HG03280 (cell line): Measurements from ENCODE around the gene UBAP1L.
"Not testable (repeated sequence)": the region's sequence is repeated elsewhere in the genome, so short reads cannot be mapped to it uniquely, and the experiment has no call there.

Experiments used
- ATAC-seq: cut with Tn5 transposase; IDR thresholded peaks from one replicate; pipeline ENCODE4 v1.9.1; 2021; ENCODE audit warnings: mild to moderate bottlenecking, moderate library complexity; ENCODE audit not compliant: unreplicated experiment

The UBAP1L gene

DNA sequence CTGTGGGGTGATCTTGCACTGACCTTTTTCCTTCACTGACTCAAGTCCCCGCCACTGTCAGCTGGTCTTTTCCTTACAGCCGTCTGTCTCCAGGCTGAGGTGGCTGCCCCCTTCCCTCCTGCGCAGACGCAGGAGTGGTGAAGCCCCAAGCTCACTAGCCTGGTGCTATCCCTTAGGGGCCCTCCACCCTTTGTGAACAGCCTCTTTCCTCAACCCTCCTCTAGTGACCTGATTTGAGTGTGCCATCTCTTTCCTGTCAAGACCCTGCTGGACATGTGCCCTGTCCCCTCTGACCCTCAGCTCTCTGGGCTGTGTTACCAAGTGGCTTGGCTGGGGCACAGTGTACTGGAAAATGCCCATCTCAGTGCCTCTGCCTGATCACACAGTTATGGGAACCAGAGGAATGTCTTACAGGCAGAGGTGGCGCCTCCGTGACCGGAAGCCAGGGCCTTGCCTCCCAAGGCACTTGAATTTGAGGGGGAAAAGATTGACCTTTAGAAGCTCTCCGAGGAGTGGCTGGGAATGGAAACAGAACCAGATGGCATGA lies 29.7 kb downstream of the UBAP1L start:
- ATAC-seq, result no peak

DNA sequence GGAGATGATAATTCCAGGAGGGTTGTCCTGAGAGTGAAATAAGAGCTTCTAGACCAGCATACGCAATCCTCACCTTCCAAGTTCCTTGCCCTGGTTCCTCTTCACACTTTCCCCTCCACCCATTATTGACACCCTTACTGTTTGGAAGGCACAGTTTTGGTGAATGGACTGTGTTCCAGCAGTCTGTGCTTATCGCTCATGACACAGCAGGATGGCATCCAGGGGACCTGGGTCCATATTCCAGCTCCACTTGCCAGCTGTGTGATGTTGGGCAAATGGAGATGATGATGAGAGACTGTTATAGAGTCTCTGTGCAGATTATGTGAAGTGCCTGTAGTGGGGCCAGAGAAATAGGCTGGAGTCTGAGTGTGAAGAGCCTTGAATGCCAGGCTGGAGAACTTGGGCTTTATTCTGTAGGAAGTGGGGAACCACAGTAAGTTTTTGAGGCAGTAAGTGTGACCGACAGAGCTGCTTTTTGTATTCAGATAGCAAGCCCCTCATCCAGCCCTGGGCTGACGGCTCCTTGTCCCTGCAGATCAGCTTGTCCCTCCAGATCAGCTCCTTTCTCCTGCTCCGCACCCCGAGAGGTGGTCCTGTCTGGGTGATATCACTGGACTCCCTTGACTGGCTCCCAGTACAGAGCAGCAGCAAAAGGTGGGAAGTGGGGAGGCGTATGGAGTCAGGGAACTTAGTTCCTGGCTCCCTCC lies 30.3 kb downstream of the UBAP1L start:
- ATAC-seq, result no peak

DNA sequence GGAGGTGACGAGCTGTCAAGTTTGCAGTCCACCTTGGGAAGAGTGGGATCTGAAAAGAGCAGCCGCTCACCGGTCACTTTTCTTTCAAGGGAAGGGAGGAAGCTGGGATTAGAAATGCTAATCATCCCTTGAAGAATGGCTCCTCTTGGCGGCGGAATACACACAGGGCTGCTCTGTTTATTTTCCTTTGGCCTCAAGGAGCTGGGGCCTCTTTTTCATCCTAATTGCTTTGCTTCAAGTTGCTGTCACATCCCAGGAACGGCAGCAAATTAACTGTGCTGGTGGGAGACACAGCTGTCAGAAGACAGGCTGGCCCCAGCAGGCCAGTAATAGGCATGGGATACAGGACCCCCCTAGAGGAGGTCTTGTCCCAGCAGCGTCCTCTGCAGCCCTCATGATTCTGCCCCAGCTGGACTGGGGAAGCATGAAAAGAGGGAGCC lies 31.7 kb downstream of the UBAP1L start:
- no peak for ATAC-seq

DNA sequence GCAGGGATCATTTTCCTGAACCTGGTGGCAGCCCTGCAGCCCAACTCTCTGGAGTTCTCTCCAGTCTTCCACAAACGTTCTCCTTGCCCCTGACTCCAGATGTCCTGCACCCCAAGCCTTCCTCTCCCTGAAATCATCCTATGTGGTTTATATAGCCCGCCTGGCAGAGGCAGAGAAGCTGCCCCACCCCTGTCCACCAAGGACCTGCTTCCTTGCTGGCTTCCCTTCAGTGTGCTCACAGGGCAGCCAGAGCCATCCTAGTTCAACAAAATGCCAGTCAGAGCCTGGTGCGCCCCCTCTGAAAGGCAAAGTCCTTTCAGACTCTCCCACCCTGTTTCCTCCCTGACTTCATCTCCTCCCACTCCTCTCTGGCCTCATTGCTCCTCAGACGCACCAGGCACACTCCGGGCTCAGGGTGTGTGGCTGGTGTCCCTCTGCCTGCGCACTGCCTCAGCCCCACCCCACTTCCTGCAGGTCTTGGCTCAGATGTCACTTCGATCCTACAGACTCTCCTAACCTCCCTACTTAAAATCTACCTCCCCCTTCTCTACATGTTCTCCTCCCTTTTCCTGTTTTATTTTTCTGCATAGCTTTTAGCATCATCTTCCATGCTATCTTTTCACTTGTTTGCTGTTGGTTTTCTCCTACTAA lies 32.6 kb downstream of the UBAP1L start:
- no peak for ATAC-seq

DNA sequence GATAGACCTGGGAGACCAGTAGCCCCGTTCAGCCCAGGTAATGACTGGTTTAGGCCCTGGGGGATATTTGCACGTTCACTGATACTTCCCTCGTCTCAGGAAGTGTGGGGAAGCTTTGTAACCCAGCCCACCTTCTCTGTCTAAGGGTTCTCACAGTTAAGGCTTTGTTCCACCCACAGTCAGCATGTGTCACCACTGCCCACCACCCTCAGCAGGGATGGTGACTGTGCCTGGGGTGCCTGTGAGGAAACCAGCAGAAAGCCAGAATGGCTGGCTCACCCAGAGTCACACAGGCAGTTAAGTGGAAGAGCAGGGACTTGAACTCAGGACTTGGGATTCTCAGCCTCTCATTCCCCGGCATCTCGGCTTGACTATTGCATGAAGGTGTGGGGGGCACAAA lies 33.2 kb downstream of the UBAP1L start:
- no peak for ATAC-seq

DNA sequence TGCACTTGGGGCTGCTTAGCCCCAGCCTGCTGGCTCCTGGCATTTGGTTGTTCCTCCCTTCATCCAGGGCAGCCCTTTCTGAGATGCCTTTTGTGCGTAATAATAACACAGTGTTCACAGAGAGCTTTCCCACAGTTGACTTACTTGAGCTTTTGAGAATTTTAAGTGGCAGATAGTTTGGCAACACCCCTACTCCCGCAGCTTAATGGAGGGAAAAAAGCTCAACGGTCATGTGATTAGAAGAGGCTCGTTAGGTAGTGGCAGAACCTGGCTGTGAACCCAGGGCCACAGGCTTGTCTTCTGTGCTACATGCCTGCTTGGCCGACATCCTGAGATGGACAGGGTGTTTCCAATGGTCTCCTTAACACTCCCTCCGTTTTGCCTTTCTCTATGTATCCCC lies 33.7 kb downstream of the UBAP1L start:
- ATAC-seq, result no peak

DNA sequence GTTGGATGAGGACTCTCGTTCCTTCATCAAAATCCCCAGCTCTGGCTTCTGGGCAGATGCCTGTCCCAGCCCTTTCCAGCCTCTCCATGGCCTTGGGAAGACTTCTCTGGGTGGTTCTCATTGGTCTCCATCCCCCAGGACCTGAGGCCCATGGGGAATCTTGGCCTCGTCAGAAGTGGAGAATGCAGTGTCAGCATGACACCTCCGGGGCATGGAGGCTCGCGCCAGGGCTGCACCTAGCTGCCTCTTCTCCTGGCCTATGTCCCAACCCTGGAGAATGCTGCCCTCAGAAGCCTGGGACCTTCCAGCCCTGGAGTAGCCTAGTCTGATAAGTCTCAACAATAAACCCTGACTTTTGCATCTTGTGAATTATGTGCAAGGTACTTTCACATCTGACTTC lies 35.4 kb downstream of the UBAP1L start:
- no peak for ATAC-seq

DNA sequence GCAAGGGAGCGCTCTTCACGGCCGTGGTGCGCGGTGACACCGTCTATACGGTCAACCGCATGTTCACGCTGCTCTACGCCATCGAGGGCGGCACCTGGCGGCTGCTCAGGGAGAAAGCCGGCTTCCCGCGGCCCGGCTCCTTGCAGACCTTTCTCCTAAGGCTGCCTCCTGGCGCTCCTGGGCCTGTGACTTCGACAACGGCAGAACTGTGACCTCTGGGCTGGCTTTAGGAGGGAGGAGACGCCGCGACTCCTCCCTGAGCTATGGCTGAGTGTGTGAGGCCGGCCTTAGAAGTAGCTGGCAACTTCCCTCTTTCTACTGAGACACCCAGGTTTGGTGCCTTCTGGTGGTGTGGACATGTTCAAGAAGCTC lies 37.0 kb downstream of the UBAP1L start:
- ATAC-seq, result no peak

DNA sequence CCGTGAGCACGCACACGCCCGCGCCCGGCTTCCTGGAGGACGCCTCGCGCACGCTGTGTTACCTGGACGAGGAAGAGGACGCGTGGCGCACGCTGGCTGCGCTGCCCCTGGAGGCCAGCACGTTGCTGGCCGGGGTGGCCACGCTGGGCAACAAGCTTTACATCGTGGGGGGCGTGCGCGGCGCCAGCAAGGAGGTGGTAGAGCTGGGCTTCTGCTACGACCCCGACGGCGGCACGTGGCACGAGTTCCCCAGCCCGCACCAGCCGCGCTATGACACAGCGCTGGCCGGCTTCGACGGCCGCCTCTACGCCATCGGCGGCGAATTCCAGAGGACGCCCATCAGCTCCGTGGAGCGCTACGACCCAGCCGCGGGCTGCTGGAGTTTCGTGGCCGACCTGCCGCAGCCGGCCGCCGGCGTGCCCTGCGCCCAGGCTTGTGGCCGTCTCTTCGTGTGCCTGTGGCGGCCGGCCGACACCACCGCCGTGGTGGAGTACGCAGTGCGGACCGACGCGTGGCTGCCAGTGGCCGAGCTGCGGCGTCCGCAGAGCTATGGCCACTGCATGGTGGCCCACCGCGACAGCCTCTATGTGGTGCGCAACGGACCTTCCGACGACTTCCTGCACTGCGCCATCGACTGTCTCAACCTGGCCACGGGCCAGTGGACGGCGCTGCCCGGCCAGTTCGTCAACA lies 37.6 kb downstream of the UBAP1L start:
- no peak for ATAC-seq

DNA sequence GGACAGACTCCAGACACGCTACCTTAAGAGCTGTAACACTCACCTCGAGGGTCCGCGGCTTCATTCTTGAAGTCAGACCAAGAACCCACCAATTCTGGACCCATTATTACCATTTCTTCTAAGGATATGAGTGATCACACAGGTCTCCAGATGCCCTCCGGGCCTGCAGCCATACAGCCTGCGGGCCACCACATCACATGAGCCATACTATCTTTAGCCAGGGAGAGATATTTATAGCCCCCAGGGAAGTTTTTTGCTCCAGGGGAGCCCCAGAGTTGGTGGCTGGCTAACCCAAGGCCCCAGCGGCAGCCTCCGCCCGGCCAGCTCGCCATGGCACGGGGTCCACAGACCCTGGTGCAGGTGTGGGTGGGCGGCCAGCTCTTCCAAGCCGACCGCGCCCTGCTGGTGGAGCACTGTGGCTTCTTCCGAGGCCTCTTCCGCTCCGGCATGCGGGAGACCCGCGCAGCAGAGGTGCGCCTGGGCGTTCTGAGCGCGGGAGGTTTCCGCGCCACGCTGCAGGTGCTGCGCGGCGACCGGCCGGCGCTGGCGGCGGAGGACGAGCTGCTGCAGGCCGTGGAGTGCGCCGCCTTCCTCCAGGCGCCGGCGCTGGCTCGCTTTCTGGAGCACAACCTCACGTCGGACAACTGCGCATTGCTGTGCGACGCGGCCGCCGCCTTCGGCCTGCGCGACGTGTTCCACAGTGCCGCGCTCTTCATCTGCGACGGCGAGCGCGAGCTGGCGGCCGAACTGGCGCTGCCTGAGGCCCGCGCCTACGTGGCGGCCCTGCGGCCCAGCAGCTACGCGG lies 38.3 kb downstream of the UBAP1L start, which contains the start of gene KBTBD13:
TSS of gene KBTBD13 (plus strand) at position 261 of the 805 bp plus-strand sequence. CDS start at position 331, 70 bp downstream.
- no peak for ATAC-seq

DNA sequence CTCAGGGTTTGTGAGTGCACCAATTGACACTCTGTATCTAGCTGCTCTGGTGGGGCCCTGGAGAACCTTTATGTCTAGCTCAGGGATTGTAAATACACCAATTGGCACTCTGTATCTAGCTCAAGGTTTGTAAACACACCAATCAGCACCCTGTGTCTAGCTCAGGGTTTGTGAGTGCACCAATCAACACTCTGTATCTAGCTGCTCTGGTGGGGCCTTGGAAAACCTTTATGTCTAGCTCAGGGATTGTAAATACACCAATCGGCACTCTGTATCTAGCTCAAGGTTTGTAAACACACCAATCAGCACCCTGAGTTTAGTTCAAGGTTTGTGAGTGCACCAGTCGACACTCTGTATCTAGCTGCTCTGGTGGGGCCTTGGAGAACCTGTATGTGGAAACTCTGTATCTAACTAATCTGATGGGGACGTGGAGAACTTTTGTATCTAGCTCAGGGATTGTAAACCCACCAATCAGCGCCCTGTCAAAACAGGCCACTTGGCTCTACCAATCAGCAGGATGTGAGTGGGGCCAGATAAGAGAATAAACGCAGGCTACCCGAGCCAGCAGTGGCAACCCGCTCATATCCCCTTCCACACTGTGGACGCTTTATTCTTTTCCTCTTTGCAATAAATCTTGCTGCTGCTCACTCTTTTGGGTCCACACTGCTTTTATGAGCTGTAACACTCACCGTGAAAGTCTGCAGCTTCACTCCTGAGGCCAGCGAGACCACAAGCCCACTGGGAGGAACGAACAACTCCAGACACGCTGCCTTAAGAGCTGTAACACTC lies 39.2 kb downstream of the UBAP1L start:
- ATAC-seq, result not testable (repeated sequence)

DNA sequence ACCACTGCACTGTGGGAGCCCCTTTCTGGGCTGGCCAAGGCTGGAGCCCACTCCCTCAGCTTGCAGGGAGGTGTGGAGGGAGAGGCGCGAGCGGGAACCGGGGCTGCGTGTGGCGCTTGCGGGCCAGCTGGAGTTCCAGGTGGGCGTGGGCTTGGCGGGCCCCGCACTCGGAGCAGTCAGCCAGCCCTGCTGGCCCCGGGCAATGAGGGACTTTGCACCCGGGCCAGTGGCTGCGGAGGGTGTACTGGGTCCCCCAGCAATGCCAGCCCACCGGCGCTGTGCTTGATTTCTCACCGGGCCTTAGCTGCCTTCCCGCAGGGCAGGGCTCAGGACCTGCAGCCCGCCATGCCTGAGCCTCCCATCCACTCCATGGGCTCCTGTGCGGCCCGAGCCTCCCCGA lies 40.1 kb downstream of the UBAP1L start:
- ATAC-seq, result not testable (repeated sequence)

DNA sequence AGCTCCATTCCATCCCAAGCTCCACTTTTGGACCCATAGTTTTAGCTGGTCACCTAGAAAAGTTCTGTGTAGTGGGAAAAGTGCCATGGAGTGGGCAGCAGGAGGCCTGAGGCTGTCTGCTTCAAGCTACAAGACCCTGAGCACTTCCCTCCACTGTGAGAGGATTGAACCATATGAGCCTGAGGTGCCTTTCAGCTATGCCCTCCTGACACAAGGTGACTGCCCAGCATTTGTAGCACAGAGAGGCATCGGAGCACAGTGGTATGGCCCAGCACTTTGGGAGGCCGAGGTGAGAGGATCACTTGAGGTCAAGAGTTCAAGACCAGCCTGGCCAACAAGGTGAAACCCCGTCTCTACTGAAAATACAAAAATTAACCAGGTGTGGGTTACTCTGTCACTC lies 42.4 kb downstream of the UBAP1L start:
- no peak for ATAC-seq

DNA sequence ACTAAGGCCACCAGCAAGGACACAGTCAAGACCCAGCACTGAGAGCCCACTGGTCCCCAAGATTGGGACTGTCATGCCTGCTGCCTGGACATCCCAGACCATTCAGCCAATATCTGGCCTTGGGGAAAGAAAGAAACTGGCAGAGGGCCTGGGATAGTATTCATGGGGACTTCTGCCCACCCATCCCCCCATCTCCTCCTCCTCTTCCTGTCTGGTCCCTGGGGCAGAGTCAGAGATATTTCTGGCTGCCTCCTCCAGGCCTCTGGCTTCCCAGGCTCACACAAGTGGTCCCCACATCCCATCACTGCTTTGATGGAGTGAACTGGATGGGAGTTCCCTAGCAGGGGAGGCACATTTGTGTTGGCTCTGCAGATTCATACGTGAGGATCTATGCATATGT lies 43.0 kb downstream of the UBAP1L start:
- no peak for ATAC-seq

DNA sequence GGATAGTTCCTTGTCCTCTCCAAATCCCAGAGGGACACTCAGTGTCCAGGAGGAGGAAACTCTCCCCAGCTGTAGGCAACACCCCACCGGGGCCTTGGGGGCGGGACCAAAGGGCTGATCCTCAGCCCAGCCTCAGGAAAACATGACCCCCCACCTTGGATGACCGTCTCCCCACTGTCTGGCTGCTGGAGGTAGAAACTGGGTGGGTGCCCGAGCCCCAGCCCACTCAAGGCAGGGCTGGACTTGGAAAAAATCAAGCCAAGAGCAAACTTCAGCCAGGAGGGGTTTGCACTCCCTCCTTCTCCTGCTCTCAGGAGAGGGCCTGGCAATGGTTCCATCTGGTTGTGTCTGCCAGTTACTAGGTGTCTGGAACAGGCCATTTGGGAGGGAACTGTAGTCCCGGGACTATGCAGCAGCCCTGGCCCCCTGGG lies 43.6 kb downstream of the UBAP1L start:
- ATAC-seq, result no peak

DNA sequence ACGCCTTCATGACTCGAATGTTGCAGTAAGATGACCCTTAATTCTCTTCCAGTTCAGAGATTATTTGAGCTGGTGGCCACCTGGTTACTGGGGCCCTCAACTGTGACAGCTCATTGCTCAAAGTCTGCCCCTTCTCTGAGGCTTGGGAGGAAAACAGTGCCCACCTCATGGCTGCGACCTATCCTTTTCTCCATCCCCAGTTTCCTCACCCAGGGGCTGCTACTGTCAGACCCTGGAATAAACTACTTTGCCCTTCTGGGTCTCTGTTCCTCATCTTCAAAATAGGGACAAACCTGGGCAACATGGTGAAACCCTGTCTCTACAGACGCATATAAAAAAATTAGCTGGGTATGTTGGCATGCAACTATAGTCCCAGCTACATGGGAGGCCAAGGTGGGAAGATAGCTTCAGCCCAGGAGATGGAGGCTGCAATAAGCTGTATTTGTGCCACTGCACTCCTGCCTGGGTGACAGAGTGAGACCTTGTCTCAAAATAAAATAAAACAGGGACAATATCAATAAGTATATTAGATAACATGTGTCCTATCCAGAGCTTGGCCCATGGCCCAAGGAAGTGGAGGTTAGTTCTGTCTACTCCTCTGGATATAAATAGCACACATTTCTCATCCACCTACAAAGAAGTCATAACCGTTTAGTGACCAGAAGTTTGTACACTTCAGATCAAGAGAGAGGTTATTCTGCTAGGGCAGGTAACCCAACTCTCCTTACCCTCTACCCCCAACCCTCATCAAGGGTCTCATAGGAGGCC lies 45.0 kb downstream of the UBAP1L start:
- no peak for ATAC-seq

DNA sequence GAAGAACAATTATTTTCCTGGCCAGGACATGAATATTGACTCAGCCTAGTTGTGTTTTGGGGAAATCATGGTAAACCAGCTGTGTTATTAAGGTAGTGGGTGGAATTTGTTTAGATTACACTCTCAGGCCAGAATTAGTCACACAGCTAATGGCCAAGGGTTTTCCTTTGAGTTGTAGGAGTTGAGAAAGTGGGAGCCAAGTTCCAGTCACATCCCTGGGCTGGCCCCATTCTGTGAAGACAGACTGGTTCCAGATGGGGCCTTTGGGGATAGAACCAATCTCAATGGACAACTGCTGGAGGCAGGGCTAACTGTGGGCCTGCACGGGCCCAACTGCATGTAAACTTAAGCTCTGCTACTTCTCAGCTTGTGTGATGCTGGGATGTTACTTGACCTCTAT lies 45.8 kb downstream of the UBAP1L start:
- ATAC-seq, result no peak

DNA sequence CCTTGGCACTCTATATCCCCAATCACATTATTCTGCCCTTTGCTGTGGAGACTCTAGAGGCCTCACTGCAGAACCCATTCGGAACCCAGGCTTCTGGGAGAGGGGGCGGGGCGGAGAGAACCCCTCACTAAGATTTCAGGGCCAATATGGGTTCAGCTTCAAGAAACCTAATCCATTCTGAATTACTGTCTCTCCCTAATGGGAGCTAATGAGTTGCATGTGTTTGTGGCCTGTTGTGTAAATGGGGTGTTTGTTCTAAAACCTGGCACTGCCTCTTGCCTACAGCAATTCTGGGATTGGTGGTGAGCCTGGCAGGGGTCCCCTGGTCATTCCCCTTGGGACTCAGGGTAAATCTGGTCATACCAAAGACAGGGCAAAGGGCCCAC lies 46.6 kb downstream of the UBAP1L start:
- no peak for ATAC-seq

DNA sequence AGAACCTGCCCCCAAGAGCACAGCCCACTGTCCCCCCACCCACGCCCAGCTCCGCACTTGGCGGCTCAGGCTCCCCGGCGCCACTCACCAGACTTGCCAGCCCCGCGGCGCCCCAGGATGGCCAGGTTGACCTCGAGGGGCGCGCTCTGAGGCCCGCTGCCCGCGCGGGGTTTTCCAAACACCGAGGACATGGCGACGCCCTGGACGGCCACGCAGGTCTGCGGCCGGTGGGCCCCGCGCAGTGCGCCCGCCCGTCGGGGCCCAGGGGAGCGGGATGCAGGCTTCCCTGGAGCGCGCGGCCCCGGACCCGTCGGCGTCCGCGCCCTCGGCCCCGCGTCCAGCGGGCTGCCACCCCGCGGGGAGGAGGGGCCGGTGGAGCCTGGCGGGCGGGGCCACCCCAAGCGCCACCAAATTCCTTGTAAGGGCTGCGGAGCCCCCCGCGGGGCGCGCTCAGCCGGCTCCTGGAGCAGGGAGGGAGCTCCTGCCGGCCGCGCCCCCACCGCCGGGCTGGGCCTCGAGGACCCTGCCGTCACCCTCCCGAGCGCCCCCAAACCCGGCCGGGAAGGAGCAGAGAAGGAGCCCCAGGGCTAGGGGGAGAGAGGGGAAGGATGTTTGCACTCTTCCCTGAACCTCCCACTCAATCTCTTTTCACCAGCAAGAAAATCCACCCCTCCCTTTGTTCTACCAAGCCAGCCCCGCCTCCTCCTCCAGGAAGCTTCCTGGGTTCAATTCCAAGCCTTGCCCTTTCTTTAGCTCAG lies 47.2 kb downstream of the UBAP1L start, which contains the start of gene RASL12:
TSS of gene RASL12 (minus strand) at position 347 of the 758 bp plus-strand sequence. CDS start at position 191, 156 bp downstream.
- ATAC-seq, result no peak
